ENCODE measurements around the gene ZCCHC7.
A peak's percentile ranks its signal among the peaks of the same experiment; 100 is the strongest.

GRCh38 chr9:37378613-37379004, 258.2 kb downstream of the ZCCHC7 start:
- TF ChIP-seq, protein P1, sequence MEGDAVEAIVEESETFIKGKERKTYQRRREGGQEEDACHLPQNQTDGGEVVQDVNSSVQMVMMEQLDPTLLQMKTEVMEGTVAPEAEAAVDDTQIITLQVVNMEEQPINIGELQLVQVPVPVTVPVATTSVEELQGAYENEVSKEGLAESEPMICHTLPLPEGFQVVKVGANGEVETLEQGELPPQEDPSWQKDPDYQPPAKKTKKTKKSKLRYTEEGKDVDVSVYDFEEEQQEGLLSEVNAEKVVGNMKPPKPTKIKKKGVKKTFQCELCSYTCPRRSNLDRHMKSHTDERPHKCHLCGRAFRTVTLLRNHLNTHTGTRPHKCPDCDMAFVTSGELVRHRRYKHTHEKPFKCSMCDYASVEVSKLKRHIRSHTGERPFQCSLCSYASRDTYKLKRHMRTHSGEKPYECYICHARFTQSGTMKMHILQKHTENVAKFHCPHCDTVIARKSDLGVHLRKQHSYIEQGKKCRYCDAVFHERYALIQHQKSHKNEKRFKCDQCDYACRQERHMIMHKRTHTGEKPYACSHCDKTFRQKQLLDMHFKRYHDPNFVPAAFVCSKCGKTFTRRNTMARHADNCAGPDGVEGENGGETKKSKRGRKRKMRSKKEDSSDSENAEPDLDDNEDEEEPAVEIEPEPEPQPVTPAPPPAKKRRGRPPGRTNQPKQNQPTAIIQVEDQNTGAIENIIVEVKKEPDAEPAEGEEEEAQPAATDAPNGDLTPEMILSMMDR (IDR thresholded peaks at IDR 0.05; ENCODE audit: low read depth, low read length, poor library complexity, severe bottlenecking): peak; percentile 20
- TF ChIP-seq EZH2phosphoT487 (IDR thresholded peaks at IDR 0.05; ENCODE audit: borderline replicate concordance, low read length): no peak
